NCI-H146 treated with DMSO at 0.1 percent for 48 hours (cell line): Measurements from ENCODE around the gene ZSCAN25.
"Not testable (repeated sequence)": the region's sequence is repeated elsewhere in the genome, so short reads cannot be mapped to it uniquely, and the experiment has no call there.

Source experiments
- DNase-seq: peaks from one replicate; lab custom pipeline; 2025; ENCODE audit not compliant: unreplicated experiment; lab: John Stamatoyannopoulos, UW

ZSCAN25 gene

GRCh38 chr7:99616359-99617191, at the start of gene ZSCAN25:
ZSCAN25 (plus strand) TSS chr7:99616946; CDS start chr7:99619607, 2,661 bp downstream.
- DNase-seq, result peak; percentile 75

- not testable (repeated sequence) for DNase-seq
Measured at GRCh38 chr7:99568770-99569169, 48.0 kb upstream of the ZSCAN25 start.

DNA sequence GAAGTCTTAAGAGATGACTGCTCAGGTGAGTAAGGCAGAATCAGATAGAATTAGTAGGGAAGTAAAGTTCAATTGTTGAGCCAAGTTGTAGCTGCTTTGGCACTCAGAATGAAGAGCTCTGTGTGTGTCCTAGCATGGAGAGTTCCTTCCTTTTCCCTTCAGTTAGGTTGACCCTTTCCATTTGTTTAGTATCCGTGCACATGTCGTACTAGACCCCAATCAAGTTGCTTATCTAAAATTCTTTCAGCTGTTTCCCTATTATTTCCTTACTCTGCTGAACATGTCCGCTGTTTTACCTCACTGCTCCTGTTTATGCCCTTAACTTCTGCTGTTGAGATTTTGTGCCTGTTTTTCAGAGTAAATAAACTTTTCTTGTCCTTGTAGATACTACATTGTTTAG, 45.0 kb upstream of the ZSCAN25 start:
- DNase-seq, result no peak

GRCh38 chr7:99573257-99573656, 43.5 kb upstream of the ZSCAN25 start:
- DNase-seq, result no peak

- DNase-seq, result no peak
Measured at GRCh38 chr7:99576251-99576650, 40.5 kb upstream of the ZSCAN25 start.

DNA sequence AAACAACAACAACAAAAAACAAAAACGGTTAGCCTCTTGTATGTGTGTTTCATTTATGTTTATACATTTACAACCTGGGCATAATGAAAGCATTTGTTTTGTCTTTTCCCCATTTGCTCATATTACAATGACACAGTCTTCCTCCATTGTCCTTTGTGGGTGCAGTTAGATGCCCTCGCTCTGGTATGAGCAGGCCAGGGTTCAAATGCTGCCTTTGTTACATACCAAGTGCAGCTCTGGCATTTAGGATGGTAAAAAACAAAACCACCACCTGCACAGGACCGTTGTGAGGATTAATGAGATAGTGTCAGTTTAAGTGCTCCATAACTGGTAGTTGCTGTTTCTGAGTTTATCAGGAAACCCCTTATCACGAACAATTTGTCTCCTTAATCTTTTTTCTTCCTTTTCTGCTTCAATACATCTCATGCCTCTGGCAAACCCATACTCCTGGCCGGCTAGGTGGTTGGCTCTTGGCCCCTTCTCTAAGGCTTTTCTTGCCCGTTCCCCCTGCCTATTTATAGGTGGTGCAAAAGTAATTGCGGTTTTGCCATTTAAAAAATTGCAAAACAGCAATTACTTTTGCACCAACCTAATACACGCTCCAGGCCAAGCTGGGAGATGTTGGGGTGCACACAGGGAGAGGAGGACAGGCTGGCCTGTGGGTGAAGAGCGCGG, 37.3 kb upstream of the ZSCAN25 start:
- no peak for DNase-seq

GRCh38 chr7:99579956-99580777, 36.6 kb upstream of the ZSCAN25 start:
- DNase-seq, result peak; percentile 43

DNA sequence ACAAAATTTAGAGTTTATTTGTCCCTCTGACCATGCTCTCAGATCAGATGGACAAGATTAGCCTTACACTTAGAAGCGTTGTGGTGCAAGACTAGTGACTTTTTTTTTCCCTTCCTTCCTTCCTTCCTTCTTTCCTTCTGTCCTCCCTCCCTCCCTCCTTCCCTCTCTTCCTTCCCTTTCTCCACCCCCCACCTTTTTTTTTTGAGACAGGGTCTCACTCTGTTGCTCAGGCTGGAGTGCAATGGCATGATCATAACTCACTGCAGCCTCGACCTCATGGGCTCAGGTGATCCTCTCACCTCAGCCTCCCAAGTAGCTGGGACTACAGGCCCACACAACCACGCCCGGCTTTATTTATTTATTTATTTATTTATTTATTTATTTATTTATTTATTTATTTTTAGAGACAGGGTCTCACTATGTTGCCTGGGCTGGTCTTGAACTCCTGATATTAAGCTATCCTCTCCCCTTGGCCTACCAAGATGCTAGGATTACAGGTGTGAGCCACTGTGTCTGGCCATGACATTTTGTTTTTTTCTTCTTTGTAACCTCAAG, 35.9 kb upstream of the ZSCAN25 start:
- not testable (repeated sequence) for DNase-seq

- no peak for DNase-seq
Measured at GRCh38 chr7:99588868-99589267, 27.9 kb upstream of the ZSCAN25 start.

DNA sequence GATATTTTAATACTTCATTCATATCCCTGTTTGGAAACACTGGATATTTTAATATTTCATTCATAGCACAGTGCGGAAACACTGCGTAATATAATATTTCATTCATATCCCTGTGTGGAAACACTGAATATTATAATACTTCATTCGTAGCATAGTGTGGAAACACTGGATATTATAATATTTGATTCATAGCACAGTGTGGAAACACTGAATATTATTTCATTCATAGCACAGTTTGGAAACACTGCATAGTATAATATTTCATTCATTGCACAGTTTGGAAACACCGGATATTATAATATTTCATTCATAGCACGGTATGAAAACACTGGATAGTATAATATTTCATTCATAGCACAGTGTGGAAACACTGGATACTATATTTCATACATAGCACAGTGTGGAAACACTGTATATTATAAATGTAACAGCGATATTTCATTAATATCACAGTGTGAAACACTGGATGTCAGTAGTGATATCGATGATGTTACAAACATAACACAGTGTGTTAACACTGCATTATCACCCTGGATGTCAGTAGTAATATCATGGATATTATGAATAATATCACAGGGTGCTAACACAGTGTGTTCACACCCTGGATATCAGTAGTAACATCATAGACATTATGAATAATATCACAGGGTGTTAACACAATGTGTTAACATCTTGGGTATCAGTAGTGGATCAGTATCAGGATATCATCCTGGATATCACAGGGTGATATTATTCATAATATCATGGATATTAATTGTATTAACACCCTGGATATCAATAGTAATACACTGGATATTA, 21.6 kb upstream of the ZSCAN25 start:
- DNase-seq, result no peak

- no peak for DNase-seq
Measured at GRCh38 chr7:99596408-99596955, 20.3 kb upstream of the ZSCAN25 start.

DNA sequence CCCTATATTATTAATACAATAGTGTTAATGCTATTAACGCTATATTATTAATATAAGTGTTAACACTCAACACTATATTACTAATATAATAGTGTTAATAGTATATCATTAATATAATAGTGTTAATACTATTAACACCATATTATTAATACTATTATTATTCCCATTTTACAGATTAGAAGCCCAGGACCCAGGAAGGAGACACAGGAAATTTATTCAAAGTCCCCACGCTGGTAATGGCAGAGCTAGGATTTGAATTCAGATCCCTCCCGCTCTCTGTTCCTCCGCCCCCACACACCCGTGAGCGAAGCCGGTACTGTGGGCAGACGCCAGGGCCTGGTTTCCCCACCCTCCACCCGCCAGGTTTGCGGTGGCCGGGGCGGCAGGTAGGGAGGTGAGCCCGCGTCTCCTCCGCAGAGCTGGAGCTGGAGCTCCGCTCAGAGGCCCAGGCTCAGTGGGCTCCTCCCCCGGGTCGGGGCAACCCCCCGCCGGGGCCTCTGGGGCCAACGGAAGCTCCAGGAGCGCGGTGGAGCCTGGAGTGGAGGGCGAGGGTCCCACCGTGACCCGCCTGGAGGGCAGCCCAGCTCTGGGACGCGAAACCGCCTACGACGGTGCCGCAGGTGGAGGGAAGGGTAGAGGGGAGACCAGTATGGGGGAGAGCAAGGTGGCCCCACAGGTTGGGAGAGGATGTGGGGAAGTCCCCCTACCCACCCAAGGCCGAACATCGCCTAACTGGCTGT, 18.8 kb upstream of the ZSCAN25 start, which contains the start of gene TMEM225B:
Gene TMEM225B (plus strand): TSS at position 506 of the 740 bp plus-strand sequence. CDS start 6,122 bp downstream, outside the sequence.
- DNase-seq, result no peak

- DNase-seq, result no peak
Measured at GRCh38 chr7:99599836-99600235, 16.9 kb upstream of the ZSCAN25 start.

GRCh38 chr7:99601656-99602310, 15.0 kb upstream of the ZSCAN25 start:
- no peak for DNase-seq

DNA sequence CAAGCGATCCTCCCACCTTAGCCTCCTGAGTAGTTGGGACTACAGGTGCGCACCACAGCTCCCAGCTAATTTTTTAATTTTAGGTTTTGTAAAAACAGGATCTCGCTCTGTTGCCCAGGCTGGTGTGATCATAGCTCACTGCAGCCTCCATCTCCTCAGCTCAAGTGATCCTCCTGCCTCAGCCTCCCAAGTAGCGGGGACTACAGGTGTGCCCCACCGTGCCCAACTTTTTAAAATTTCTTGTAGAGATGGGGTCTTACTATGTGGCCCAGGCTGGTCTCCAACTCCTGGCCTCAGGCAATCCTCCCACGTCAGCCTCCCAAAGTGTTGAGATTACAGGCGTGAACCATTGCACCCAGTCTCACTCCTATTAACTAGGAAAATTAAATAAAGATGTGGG, 11.2 kb upstream of the ZSCAN25 start:
- DNase-seq, result no peak

GRCh38 chr7:99606531-99606930, 10.2 kb upstream of the ZSCAN25 start:
- DNase-seq, result no peak

DNA sequence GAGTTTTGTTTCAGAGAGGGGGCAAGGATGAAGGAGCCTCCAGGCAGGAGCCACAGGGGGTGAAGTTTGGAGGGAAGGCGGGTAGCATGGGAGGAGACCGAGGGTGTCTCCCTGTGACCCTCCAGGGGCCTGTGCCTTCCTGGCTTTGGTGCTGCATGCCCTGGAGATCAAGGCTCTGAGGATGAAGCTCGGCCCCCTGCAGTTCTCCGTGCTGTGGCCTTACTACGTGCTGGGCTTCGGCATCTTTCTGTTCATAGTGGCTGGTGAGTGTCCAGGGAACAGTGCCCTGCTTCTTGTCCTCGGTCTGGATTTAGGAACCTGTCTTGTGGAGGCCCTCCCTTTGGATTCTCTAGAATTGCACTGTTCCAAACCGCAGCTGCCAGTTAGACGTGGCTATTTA, 9.2 kb upstream of the ZSCAN25 start:
- DNase-seq, result no peak

GRCh38 chr7:99614495-99614894, 2.3 kb upstream of the ZSCAN25 start:
- no peak for DNase-seq

GRCh38 chr7:99615989-99616358, 772 bp upstream of the ZSCAN25 start:
- no peak for DNase-seq
